Stimulated activated CD8-positive, alpha-beta memory T cell treated with anti-CD3 and anti-CD28 coated beads, Interleukin-2, amount 100 ng/mL, for 48 hours (primary cell): ENCODE results near the gene MRPL11.
"Not testable (repeated sequence)": the region's sequence is repeated elsewhere in the genome, so short reads cannot be mapped to it uniquely, and the experiment has no call there.

ENCODE experiments used
- DNase-seq, 2 donors: peaks; one replicate each; pipeline ENCODE4 v3.0.0-alpha.2; 2020; ENCODE audit warnings: low read depth in 2 of 2

The MRPL11 gene

DNA sequence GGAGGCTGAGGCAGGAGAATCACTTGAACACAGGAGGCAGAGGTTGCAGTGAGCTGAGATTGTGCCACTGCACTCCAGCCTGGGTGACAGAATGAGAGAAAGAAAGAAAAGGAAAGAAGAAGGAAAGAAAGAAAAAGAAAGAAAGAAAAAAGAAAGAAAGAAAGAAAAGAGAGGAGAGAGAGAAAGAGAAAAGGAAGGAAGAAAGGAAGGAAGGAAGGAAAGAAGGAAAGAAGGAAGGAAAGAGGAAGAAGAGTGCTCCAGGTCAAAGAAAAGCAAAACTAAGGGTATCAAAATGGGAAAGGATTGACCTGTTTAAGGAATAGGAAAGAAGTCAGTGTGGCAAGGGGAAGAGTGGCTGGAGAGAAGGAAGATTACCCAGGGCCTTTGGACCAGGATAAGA, 7.4 kb downstream of the MRPL11 start:
- DNase-seq, result not testable (repeated sequence)

DNA sequence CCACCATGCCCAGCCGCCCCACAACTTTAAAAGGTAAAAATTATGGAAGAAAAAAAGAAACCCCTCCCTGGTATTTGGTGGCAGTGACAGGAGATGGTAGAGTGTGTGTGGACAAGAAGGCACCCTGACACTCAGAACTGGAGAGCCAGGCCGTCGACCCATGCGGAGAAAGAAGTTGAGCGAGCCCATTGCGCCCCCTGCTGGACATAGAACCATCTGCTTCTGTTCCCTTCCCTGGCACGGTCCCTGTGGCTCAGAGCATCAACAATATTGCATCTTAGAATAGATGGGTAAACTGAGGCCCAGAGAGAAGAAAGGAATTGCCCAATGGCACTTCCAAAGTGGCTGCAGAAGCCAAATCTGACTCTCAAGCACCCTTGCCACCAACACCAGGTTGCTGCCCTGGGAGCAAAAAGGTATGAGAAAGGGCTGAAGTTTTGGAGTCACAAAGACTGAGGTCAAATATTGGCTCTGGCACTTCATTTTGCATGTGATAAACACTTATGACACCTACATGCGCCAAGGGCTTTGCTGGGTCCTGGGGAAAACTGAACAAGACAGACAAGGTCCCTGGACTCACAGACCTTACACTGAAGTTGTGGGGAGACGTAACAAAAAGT, 8.6 kb downstream of the MRPL11 start:
- peak; percentile 55 to 75 for DNase-seq

DNA sequence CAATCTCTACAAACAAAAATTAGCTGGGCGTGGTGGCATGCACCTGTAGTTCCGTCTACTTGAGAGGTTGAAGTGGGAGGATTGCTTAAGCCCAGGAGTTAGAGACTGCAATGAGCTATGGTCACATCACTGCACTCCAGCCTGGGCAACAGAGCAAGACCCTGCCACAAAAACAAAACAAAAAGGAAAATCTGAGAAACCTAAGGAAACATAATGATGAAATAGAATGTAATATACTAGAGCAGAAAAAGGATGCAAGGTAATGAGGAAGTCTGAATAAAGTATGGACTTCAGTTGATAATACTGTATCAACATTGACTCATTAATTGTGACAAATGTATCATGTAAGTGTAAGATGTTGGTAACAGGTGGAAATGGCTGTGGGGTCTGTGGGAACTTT, 9.7 kb downstream of the MRPL11 start:
- no peak for DNase-seq

DNA sequence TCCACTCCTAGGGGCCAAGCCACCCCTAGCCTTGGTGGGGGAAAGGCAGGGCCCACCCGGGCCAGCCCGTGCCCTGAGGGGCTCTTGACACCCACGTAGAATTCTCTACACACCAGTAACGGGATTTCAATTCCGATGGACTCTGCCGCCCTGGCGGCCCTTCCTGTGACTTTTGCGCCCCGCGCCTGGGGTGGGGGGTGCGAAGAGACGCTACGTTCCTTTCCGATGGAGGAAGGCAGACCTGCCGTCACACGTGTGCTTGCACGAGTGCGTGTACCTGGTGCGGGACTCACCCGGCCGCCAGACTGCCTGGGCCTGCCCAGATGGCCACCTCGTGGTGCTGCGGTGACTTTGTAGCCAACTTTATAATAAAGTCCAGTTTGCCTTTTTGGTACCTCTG, 12.3 kb downstream of the MRPL11 start:
- DNase-seq, result no peak

DNA sequence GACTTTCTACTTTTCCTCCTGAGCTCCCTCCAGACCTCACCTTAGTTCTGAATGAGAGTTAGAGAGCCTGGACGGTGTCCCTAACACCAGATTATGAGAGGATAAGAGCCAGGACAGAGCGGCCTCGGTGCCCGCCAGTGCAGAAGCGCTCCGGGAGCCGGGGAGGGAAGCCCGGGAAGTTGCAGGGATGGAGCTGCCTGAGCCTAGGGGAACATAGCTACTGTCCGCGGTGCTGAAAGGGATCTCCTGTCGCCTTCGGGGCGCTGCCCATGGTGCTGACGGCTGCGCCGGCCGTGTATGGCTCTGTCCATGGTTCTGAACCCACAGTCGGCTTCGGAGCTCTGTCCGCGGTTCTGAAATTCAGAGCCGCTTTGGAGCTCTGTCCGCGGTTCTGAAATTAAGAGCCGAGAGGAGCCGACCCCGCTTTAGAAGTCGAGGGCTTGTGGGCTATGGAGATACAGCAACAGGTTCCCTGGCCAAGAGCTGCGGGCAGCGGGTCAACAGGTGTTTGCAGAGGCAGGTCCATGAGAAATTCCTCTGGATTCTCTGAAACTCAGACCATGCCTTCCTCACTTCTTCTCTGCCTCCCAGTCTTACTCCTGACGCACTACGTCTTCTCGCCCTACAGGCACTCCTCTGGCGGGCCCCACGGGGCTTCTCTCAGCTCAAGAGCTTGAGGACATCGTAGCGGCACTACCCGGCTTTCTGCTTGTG, 17.0 kb downstream of the MRPL11 start:
- DNase-seq, result peak; percentile 74 to 80

DNA sequence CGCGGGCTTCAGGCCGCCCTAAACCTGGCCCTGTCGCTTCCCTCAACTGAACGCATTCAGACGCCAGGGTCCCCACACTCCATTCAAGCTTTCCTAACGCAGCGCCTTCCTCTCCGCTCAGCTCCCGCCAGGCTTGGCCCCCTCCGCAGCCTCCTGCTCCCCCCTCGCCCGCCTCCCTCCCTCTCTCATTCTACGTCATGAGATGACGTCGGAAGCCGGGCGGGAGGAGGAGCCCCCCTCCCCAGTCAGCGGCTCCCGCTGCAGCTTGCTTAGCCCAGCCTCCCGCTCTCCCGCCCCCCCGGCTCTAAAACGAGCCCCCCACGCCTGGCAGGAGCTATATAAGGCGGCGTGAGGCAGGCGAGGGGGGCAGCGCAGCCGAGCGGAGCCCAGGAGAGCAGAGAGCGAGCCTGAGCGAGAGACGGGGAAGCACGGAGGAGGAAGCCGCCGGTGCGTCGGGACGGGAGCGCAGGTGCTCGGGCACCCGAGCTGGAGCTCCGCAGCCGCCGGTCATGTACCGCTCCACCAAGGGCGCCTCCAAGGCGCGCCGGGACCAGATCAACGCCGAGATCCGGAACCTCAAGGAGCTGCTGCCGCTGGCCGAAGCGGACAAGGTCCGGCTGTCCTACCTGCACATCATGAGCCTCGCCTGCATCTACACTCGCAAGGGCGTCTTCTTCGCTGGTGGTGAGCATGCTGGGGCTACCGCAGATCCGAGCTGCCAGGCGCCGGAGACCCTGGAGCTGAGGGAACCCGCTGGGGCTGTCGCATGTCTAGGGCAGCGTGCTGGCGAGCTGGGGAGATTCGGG, 17.8 kb downstream of the MRPL11 start, which contains the start of gene NPAS4:
Gene NPAS4 (plus strand): TSS at position 365 of the 806 bp plus-strand sequence. CDS start 145 bp downstream, at position 510.
- no peak for DNase-seq

DNA sequence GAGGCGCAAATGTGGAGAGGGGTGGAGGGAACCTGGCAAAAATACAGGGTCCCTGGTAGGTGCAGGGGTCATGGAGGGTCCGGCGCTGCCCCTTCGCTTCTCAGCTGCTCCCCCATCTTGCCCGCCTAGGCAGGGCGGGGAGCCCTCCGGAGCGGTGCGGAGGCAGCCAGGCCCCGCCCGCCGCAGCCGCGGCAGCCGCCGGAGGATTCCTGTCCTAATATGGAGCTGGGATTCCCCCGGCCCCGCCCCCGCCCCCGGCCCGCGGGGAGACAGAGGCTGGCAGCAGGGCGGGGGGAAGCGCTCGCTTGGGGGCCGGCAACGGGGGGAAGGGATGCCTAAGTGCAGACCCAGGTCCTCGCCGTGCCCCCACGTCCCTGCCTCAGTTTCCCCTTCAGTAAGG, 18.8 kb downstream of the MRPL11 start:
- no peak for DNase-seq

DNA sequence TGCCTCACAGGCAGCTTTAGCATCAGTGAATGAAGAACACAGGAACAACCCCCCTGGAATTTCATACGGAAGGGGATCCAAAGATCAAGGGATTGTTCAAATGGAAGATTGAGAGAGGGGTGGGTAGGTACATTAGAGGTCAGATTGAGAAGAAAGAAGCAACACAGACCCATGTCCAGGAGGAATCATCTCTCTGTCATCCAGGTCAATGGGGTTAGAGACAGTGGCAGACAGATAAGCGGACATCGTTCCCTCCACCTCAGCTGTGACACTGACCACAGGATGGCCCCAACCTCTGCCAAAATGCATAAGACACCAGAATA, 19.7 kb downstream of the MRPL11 start:
- DNase-seq, result no peak

DNA sequence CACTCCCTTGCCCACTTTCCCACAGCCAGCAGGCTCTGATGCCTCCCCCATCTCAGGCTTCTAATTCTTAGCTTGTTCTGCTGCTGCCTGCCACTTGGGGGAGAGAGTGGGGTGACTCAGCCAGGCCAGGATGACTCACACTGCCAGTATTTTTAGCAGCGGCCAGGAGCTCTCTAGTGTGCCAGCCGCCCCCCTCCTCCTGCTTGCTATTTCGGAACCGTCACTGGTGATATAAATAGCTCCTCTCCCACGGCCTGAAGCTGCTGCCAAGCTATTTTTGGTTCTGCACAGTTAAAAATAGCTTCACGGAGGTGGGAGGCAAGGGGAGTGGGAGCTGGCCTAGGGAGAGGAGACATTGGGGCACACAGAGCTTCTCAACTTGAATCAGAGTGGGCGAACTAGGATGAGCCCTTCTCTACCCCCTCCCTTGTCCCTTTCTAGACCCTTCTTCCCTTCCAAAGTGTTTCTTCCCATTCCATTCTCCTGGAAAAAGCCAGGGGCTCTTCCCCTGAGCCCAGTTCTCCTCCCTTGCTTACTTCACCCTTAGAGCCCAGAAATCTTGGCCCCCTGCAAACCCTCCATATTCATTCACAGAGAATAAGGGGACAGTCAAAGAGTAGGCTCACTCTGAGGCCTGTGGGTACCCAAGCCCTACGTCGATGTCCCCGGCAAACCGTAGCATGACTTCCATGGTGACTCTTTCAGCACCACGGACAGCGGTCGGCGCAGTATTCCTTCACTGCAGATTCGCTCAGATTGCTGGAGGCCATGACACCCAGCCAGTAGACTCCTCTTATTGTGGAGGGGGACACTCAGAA, 20.3 kb downstream of the MRPL11 start:
- DNase-seq, result peak; percentile 61 to 65

DNA sequence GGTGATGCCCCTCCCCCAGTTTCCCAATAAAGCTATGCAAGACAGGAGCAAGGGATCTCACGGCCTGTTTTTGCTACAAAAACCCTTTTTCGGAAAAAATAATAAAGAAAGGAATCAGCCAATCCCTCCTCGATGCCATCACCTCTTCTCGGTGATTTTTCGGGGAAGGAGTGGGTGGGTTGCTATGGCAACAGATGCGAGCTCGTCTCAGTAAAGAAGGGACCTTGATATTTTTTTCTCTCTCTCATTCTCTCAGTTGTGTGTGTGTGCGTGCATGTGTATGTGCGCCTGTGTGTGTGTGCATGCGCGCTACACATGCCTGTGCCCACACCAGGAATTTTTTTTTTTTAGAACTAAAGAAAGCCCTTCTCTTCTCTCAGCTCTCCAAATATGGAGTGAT, 21.6 kb downstream of the MRPL11 start:
- DNase-seq, result no peak

DNA sequence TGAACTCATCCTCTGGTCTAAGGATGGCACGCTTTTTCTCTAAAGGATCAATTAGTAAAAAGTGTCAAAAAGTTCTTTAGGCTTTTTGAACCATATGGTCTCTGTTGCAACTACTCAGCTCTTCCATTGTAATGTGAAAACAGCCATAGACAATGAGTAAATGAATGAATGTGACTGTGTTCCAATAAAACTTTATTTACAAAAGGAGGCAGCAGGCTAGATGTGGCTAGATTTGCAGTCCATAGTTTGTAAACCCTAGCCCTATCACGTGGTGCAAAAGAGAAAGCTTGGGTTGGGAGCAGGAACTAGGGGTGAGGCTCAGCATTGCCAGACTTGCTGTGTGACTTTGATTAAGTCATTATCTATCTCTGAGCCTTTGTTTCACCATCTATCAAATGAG, 23.2 kb downstream of the MRPL11 start:
- DNase-seq, result no peak

DNA sequence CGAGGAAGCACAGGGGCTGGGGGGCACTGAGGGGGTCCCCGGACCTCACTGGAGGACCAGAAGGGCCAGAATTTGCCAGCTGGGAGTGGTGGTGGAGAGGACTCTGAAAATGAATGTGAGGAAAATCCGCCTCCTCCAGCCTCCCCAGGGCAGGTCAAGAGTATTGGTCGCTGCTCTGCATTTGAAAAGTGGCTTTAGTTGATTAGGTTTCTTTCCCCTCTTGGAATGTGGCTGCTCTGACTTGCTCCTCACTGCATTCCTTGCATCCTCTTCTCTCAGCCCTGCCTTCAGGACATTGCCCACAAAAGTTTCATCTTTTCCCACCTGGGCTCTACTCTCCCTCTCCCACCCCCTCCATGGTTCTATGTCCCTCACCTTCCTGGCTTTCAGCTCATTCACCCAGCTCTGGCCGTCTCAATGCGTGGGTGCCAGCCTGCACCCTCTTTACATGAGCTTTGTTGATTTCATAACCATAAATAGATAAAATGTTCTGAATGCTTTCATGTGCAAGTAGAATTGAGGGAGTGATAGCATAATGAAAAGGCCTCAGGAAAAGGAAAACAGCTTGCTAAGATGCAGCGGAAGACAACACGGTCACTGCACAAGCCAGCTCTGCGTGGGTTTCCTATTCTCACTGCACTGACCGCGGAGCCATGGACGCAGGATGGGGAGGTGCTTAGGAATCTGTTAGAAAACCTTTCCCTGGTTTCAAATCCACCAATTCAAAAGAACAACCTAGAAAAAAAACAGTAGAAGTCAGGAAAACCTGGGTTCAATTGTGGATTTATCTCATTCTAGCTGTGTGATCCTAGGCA, 24.3 kb downstream of the MRPL11 start:
- DNase-seq, result no peak

DNA sequence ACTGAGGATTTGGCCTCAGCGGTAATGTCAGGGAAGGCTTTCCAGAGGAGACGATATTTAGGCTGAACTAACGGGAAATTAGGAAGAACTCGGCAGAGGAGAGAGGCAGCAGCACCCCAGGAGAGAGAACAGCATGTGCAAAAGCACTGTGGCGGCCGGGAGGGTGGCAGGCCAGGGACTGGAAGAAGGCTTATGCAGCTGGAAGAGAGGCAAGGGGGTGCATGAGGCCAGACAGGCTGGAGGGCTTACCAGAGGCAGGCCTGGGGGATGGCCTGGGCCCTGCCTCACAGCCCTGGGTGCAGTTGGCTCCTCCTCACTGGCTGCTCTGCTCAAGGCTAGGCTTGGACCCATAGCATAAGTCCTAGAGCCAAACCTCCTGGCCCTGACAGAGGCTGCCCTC, 25.5 kb downstream of the MRPL11 start:
- DNase-seq, result no peak

DNA sequence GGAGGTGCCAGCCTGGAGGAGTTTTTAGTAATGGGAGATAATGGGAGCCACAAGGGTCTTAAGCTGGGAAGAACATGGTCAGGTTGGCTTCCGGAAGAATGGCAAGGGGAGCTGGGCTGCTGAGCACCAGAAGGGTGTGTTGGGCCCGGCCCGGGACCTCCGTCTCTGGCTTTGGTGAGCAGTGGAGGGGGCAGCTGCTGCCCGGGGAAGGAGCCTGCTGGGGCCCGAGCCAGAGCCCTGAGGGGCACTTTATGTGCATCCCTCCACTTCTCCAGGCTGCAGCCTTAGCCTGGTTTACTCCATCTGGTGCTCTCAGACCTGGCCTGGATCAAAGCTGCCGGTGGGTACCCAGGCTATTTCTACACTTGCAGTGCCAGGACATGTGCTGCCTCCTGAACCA, 26.5 kb downstream of the MRPL11 start:
- no peak for DNase-seq

DNA sequence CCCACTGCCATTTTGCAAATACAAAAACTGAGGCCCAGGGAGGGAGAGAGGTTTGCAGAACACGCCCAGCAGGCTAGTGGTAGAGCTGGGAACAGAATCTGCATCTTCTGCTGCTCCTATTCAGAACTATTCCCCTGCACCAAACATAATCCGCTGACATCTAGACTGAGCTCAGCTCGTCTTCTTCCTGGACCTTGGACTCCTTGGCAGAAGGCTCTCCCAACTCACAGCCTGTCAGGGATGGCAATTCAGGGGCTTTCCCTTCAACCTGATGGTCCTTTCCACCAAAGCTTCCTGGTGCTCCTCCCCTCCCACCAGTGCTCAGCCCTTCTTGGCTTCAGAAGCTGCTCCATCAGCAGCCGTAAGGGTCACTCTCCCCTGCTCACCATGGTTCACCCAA, 27.3 kb downstream of the MRPL11 start:
- DNase-seq, result no peak

DNA sequence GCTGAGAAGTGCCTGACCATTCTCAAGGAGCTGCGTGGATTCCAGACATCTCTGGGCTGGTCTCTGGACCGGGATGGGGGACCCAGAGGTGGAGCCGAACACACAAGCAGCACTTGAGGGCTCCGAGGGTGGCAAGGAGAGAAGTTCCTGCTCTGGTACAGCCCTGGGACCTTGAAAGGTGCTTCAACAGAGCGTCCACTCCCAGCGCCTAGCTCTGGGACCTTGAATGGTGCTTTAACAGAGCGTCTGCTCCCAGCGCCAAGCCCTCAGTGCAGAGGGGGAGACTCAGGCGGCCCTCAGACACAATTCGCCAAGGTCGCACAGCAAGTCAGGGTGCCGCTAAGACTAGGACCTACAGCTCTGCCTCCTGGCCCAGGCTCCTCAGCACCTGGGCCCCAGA, 28.5 kb downstream of the MRPL11 start:
- DNase-seq, result no peak

DNA sequence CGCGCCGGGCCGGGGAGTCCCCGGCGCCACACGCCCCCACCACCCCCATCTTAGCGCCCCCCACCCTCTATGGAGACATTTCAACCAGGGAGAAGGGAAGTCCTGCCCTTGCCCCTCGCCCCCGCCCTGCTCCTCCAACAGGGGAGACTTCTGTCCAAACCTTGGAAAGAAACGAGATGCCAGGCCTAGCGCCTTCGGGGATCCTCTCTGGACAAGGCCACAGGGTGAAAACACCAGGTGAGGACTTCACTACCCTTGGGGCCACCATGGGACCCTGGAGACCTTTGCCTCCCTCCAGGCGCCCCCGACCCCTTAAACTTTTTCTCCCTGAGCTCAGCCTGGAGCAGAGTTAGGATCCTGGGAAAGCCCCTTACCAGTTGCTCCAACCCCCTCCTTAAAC, 29.4 kb downstream of the MRPL11 start:
- DNase-seq, result no peak

DNA sequence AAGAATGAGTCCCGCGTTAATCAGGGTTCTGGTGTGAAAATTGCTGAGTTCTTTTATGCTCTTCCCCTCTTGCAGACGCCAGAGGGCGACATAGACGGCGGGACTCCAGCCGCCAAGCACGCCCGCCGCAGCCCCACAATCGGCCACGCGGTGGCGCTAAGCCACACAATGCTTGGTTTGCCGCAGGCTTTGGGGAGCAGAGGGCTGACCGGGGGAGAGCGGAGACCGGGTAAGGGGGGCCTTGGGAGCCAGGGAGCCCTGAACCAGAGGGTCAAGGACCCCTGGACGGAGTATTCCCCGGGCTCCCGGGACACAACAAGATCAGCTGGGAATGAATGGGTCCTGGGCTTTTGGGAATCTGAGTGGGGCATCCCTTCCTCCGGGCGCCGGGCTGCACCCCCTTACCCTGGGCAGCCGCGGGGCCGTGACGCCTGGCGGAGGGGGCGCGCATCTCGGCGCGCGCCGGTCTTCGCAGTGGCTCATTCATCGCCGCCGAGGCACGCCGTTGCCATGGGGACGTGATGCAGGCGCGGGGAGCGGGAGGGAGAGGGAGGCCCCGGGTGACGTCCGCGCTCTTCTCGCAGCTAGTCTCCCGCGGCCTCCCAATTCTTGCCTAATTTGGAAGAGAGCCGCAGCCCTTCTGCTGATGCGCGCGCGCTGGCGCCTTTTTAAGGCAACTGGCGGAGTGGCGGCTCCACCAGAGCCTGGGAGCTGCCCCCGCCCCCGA, 30.0 kb downstream of the MRPL11 start:
- peak; percentile 91 for DNase-seq

DNA sequence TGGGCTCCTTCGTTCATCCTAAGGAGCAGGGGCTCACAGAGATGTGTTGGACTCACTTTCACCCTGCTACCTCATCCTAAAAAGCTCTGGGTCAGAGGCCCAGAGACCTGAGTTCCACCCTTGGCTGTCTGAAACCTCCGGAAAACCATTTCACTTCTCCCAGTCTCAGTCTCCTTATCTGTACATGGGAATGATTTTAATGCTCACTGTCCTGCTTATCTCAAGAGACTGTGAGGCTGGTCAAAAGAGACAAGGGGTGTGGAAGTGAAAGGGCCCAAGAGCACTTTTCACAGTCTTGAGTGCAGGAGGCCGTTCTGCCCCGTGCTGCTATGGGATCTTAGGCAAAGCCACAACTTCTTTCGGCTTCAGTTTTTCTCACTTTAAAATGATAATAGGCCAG, 31.0 kb downstream of the MRPL11 start:
- DNase-seq, result no peak

DNA sequence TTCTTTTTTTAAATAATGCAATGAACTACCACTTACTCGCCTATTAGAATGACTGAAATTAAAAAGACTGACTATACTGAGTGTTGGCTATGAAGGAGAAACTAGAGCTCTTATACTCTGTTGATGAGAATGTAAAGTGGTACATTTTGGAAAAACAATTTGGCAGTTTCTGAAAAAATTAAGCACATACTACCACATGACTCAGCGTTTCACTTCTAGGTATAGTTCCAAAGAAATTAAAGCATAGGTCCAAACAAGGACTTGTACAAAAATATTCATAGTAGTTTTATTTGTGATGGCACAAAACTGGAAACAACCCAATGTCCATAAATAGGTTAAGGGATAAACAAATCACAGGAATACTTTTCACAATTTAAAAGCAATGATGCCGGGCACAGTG, 44.7 kb downstream of the MRPL11 start:
- no peak for DNase-seq

DNA sequence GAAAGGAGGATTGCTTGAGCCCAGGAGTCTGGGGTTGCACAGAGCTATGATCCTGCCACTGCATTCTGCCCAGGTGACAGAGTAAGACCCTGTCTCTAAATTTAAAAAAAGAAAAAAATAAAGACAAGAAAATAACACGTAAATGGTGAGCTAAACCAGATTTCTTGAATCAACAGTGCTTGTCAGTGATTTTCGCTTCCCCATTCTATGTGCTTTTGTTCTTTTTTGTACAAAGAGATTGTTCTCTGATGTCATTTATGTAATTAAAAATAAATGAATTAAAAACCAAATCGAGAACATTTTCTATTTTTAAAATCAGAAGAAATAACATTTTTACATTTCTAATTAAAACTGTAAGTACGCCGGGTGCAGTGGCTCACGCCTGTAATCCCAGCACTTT, 47.3 kb downstream of the MRPL11 start:
- DNase-seq, result no peak
